GM18502 (cell line): ENCODE measurements around the gene HTR1D.
"Not testable (repeated sequence)": the region's sequence is repeated elsewhere in the genome, so short reads cannot be mapped to it uniquely, and the experiment has no call there.

Experiments
- ATAC-seq: cut with Tn5 transposase; IDR thresholded peaks from one replicate; pipeline ENCODE4 v1.9.1; 2021; ENCODE audit warnings: mild to moderate bottlenecking; ENCODE audit not compliant: unreplicated experiment, poor library complexity

HTR1D gene

DNA sequence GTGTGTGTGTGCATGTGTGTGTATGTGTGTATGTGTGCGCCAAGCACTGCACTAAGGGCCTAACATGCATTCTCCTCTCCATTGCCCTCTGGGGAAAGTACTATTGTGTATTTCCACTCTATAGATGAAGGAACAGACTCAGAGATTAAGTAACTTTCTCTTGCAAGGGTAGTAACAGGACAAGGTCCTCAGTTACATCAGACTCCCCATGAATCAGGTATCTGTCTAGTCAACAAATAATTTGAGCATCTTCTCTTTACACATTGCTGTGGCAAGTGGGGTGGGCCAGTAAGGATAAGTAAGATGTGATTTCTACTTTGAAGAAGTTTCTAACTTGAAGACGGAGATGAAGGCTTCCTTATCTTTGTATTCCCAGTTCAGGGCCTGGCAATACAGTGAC, 5.0 kb upstream of the HTR1D start:
- no peak for ATAC-seq

DNA sequence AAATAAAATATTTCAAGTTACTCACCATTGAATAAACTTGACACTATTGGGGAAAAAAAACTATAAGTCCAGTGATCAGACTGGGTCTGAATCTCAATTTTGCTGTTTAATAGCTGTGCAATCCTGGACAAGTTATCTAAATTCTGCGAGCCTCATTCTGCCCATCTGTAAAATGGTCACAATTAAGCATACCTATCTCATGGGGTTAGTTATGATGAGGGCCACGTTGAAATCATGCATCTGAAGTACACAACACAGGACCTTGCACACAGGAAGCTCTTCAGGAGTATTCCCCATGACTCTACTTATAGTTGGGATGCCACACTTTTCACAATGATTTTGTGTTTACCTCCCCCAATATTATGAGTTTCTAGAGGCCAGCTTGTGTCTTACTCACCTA, 3.8 kb upstream of the HTR1D start:
- no peak for ATAC-seq

DNA sequence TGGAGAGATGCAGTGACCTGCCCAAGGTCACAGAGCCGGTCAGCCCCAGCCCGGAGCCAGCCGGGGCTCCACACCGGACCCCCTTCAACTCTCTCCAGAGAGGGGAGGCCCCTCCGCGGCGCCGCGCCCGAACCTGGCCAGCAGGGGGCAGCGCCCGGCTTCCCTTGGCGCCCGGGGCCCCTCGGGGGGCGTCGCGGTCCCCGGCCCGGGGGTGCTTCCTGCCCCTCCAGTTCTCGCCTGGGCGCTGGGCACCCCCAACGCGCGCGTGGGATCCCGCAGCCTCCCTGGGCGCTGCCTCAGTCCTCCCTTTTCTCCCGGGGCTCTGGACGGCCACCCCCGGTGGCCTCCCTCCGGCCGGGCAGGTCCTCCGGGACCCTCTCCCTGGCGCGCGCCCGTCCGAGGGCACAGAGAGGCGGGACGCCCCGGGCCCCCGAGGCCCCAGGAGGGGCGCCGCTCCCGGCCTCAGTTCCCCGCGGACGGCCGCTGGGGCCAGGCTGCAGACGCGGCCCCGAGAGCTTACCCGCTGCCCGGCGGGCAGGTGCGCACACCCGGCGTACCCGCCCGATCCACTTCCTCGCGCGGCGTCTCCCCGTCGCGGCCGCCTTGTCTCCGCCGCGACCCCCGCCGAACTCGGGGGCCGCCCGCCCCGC, 406 bp downstream of the HTR1D start:
- no peak for ATAC-seq

DNA sequence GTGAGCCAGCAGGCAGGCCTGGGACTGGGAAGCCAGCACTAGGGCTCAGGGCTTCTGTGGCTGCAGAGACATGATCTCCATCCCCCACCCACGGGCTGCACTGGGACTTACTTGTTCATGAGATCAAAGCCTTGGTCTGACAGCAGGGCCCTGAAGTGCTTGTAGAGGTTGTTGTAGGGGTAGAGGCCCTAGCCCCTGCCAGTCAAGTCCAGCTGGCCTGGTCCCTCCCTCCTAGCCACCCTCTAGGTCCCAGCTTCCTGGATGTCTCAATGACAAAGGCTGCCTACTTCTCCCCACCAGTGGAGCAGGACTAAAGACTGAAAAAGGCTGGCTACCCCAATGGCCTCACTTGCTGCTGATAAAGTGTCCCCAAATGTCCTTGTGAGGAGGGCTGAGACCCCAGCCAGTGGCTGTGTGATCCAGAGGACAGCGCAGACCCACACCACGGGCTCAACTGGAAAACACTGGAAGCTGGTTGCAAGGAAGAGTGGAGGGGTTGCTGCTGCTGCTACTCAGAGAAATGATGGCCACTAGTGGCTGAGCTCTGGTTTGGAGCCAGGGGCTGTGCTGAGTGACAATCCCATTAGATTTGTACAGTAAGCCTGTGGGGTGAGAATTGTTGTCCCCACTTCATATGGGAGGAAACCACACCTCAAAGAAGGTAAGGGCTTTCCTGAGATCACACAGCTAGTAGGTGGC, 1.4 kb downstream of the HTR1D start:
- ATAC-seq = no peak

DNA sequence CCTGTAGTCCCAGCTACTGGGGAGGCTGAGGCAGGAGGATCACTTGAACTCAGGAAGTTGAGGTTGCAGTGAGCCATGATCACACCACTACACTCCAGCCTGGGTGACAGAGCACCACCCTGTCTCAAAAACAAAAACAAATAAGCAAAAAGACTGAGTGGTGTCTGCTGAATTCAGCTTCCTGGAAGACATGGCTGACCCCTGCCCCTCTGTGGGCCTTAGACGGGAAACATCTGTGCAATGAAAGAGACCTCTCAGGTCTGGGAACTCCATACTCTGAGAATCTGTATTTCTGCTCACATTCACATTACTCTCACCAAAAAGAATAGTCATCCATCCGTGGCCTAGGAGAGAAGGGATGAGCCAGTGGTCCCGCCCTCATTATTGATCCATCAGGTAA, 2.0 kb downstream of the HTR1D start:
- ATAC-seq = no peak

DNA sequence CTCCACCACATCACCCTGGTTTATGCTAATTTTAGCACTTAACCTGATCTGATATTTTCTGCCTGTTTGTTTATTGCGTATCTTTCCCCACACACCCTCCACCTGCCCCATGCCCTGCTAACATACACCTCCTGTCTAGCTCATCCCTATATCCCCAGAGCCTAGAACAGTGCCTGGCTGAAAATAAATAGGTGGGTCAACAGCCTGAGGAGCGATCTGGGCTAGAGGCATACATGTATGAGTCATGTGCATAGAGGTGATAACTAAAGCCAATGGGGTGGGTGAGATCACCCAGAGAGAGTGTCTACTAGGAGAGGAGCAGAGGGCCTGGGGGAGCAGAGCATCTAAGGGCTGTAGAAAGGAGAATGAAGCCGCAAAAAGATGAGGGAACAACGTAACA, 2.7 kb downstream of the HTR1D start:
- ATAC-seq = no peak

DNA sequence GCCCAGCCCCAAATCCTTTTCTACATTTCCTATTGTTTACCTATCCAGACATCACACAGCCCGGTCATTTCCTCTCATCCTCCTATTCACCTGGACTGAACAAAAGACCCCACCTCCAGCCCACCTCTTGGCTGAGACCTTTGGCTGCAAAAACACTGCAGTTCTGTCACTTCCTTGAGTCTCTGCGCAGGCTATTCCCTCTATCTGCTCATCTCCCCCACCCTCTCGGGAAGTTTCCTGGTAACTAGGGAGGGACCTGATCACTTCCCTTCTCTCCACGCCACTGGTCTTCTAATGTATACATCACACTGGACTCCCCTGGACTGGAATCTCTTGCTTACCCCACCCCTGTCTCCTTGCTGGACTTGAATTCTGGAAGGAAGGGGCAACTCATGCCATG, 5.3 kb downstream of the HTR1D start:
- no peak for ATAC-seq

DNA sequence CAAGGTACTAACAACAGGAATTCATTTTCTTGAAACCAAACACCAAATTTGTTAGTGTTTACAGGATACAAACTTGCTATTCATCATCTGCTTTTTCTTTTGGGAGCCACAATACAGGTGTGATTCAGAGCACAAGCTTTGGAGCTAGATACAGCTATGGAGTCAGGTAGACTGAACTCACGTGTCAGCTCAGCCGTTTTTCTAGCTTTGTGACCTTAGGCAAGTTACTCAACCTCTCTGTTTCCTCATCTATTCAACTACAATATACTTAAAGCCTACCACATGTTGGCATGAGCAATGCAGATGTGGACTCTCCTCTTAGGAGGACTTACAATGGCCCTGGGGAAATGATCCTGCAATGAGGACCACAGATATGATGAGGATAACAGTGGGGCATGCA, 6.3 kb downstream of the HTR1D start:
- no peak for ATAC-seq

DNA sequence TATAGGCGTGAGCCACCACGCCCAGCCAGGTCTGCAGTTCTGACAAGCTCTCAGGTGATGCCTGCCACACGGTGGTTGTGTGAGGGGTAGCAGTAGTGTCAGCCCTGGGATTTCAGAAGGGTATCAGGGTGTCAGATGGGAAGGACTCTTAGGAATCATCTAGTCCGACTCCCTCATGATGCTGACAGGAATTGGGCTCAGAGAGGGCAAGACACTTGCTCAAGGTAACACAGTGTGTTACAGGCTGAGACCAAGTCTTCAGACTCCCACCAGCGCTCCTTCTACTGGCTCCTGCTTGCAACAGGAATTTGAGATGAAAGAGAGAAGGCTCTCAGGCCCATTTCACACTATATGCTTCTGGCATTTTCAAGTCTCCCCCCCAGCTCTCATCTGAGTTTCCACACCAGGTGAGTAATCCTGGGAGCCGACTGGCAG, 6.9 kb downstream of the HTR1D start:
- ATAC-seq = no peak

DNA sequence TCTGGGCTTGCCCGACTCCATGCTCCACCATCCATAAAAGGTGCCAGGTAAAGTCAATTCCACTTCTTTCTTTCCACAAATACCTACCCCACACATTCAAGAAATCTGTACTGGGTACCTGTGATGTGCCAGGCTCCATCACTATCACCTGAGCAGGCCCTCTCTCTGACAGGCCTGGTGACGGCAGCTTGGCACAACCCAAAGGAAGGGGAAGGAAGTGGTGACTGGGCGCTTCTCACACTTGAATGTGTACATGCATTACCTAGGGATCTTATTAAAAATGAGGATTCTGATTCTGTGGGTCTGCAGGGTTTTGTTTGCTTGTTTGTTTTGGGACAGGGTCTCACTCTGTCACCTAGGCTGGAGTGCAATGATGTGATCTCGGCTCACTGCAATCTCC, 7.5 kb downstream of the HTR1D start:
- ATAC-seq = no peak

DNA sequence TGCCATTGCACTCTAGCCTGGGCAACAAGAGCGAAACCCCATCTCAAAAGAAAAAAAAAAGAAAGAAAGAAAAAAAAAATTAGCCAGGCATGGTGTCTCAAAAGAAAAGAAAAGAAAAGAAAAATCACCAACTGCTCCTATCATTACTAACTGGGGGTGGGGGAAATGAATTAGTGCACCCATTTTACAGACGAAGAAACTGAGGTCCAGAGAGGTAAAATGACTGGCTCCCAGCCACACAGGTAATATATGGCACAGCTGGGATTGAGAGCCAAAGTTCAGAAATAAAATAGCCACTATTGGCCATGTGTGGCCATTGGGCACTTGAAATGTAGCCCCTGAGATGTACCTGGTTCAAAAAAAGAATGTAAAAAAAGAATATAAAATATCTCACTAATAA, 8.8 kb downstream of the HTR1D start:
- ATAC-seq = no peak

DNA sequence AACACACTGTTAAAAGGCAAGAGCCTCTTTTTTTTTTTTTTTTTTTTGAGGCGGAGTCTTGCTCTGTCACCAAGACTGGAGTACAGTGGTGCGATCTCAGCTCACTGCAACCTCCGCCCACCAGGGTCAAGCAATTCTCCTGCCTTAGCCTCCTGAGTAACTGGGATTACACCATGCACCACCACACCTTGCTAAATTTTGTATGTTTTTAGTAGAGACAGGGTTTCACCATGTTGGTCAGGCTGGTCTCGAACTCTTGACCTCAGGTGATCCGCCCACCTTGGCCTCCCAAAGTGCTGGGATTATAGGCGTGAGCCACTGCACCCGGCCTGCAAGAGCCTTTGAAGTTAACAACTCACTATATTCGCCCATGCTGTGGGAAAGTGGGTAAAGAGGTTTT, 9.6 kb downstream of the HTR1D start:
- ATAC-seq = not testable (repeated sequence)

DNA sequence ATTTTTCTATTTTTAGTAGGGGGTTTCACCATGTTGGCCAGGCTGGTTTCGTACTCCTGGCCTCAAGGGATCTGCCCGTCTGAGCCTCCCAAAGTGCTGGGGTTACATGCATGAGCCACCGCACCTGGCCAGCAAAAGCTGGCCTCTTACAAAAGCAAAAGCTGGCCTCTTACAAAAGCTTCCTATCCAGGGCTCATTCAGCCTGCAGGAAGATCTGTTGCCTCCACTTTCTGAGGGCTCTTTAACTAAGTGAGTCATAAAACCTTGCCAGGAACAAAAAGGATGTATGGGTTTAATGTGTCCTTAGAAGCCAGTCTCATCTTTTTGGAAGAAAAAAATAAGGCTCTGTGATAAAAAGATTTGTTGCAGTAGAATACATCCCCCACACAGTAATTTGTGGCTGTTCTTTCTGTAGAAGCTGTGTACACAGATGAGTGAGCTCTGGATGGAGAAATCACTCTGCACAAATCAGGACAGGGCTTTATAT, 15.0 kb downstream of the HTR1D start:
- ATAC-seq = no peak

DNA sequence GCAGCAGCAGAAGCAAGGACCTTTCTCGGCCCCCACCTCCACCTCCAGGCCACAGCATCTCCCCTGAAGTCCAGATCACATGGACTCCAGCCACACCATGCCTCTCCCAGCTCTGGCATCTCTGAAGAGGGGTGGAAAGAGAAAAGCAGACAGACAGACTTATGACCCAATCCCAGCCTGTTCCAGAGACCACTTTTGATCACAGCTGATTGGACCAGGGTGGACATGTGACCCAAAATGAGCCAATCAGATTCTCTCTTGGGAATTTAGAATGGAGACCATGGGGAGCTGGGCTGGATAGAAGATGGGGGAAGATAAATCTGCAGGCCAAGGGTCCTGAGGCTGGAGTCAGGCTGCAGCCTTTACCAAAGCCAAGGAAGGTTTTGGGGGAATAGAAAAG, 16.4 kb downstream of the HTR1D start:
- ATAC-seq = no peak

DNA sequence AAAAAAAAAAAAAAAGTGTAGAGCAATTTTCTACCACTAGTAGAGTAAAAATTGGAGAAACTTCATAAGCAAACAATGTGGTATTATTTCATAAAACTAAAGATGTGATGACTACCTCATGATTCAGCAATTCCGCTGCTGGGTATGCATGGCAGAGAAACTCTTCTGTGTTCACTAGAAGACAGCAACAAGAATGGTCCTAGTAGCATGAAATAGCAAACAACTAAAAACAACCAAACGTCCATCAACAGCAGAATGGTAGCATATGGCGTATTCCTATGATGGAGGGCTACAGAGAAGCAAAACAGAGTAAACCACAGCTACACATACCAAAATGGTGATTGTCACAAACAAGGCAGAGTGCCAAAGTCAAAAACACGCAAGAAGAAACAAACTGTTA, 18.9 kb downstream of the HTR1D start:
- no peak for ATAC-seq

DNA sequence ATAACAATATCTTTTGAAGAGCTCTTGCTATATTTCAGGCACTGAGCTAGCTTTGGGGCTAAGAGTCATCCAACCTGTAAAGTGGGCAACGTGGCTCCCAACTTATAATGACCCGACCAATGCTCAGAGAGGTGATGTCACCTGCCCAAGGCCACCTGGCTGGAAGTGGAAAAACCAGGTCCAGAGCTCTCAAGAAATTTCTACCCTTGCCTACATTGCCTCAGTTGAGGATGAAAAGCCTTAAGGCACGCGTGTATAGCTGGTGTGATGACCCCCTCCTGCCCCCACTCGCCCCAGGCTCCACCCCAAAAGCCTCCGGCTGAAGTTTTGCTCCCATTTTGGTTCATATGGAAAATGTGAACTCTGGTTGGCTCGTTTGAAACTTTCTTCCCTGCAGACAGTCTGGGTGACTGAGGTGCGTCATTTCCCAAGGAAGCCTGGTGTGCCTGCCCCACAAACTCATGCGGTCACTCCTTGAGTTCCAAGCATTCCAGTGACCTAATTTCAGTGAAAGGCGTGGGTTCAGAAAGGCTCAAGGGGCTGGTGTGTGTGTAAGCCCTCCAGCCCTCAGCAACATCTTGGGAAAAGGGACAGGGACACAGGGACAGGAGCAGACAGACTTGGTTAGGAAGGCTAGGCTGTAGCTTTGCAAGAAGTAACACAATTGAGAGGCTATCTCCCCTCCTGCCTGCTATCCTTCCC, 20.5 kb downstream of the HTR1D start:
- ATAC-seq = no peak

DNA sequence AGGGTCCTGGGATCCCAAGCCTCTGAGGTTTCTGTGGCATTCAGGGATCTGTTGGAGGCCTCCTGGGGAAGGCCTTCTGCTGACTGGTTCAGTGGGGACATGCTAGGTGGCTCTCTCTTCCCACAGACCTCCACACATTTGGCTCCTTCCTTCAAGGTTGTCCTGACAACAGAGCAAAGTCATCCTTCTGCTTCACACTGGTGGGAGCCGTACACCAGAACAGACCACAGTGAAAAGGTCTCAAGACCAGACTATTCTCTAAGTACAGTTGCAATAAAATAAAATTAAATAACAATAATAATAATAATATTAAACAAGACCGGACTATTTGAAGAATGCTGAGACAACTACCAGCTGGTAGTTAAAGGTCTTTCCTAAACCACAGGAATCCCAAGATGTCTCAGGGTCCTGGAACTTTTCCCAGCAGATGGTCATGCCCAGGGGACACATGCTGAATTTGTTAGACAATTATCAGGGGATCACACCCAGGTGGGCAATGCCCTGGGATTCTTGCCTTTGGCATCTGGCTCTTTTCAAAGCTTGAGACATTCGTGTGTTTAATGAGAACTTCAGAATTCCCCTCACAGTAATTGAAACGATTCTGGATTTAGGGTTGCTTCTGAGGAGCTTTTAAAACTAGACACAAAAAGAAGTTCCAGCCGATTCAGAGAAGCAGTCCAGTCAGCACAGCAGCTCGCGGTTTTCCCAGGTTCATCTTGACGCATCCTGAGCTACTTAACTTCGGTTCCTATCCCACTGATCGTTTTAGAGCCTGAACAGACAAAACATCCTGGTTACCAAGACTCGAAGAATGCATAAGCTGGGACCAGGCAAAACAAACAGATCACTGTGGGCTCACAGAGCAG, 22.9 kb downstream of the HTR1D start:
- ATAC-seq = no peak

DNA sequence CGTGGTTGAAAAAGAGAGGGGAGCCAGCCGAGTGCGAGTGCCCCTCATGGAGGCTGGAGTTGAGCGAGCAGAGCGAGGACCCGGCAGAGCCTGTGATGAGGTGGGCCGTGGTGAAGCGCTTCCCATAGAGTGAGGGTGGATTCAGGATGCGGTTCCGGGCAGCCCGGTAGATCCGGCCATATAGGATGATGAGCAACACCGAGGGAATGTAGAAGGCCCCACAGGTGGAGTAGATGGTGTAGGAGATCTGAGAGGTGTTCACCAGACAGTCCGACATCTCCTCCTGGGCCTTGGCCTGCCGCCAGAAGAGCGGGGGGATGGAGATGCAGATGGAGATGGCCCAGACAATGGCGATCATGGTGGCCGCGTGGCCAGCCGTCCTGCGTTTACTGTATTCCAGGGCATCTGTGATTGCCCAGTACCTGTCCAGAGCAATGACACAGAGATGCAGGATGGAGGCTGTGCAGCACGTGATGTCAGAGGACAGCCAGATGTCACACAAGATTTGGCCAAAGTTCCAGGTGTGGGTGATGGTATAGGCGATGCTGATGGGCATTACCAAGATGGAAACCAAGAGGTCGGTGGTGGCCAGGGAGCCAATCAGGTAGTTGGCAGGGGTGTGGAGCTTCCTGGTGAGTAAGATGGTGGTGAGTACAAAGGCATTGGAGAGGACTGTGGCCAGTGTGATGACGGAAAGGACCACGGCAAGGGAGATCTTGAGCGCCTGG, 23.7 kb downstream of the HTR1D start:
- no peak for ATAC-seq

DNA sequence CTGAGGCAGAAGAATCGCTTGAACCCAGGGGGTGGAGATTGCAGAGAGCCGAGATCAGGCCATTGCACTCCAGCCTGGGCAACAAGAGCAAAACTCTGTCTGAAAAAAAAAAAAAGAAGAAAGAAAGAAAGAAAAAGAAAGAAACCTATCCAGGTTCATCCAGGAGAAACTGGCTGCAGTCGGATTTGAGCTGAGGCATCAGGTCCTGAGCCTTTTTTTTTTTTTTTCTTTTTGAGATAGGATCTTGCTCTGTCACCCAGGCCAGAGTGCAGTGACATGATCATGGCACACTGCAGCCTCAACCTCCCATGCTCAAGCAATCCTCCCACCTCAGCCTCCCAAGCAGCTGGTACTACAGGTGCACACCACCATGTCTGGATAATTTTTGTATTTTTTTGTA, 26.1 kb downstream of the HTR1D start:
- no peak for ATAC-seq

DNA sequence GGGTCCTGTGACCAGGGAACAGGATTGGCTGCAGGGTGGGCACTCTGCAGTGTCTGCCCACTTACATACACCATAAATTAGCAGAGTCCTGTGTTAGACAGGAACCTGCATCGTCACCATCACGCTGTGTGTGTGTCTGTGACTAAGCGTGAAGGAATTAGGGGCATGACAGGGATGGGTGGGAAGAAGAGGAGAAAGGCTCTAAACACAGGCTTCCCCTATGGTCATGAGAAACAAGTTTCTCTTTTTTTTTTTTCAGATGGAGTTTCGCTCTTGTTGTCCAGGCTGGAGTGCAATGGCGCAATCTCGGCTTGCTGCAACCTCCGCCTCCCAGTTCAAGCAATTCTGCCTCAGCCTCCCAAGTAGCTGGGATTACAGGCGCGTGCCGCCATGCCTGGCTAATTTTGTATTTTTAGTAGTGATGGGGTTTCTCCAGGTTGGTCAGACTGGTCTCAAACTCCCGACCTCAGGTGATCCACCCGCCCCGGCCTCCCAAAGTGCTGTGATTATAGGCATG, 28.3 kb downstream of the HTR1D start:
- not testable (repeated sequence) for ATAC-seq
